ENCODE results near the gene ADGRG3. TPM values are rescaled to one million over a fixed set of nuclear protein-coding genes. Genes with fewer than 3 reads are reported as not detected.

Gene ADGRG3
- total and polyA plus RNA-seq, 9 of the 15 experiments (the other 6 are each of a cell fraction or from before 2014, with no cell fraction given), result 0.09 to 0.52 (median 0.14) TPM; not detected in 3

DNA sequence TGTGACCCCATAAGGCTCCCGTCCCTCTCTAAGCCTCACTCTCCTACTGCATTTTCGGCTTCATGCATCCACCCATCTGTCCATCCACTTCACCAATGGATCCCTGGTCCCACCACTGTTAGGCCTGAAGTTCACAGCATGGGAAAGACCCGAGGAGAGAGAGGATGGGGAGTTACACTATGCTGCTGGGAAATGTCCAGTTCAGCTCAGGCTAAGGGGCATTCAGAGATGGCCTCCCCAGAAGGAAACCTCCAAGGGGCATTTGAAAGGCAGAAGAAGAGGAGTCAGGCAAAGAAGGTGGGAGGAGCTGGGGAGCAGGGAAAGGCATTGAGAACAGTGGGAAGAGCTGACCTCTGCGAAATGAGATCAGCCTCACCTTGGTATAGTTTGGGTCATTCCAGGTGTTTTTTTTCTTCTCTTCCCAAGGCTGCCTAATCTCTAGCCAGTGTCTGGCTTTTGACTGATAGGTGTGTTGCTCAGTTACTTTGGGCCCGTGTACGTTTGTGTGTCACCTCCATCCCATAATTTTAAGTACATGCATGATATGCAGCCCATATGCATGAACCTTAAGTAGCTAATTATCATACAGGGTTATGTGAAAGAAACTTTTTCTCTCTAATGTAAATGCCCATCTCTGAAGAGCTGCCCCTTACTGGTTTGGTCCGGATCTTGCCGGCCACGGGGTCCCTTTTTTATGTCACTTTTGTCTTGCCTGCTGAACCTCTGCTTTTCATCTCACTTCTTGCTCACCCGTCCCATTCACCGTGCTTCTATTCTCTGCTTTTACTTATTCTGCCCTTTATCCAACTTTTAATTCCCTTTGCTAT is 14.9 kb downstream of the ADGRG3 start (continued):
- no peak; a peak in 2 of 4 replicates for TF ChIP-seq MAZ (CRISPR knock-in tag; conservative IDR thresholded peaks at IDR 0.05 in 1 of 2, IDR thresholded peaks at IDR 0.05 in 1 of 2)
- TF ChIP-seq TAF9B (IDR thresholded peaks at IDR 0.05; ENCODE audit: partially characterized antibody), result no peak
- TF ChIP-seq RBM39 (optimal IDR thresholded peaks at IDR 0.05; ENCODE audit: low read depth, low read length), result peak; percentile 92
- TF ChIP-seq ZNF224 (CRISPR knock-in tag; IDR thresholded peaks at IDR 0.05), result no peak
- TF ChIP-seq, protein P1, sequence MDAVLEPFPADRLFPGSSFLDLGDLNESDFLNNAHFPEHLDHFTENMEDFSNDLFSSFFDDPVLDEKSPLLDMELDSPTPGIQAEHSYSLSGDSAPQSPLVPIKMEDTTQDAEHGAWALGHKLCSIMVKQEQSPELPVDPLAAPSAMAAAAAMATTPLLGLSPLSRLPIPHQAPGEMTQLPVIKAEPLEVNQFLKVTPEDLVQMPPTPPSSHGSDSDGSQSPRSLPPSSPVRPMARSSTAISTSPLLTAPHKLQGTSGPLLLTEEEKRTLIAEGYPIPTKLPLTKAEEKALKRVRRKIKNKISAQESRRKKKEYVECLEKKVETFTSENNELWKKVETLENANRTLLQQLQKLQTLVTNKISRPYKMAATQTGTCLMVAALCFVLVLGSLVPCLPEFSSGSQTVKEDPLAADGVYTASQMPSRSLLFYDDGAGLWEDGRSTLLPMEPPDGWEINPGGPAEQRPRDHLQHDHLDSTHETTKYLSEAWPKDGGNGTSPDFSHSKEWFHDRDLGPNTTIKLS (IDR thresholded peaks at IDR 0.05; ENCODE audit: borderline replicate concordance, low read depth), result no peak
- no peak for TF ChIP-seq ZNF407 (IDR thresholded peaks at IDR 0.05; ENCODE audit: low read depth)
- TF ChIP-seq ZBTB2 (IDR thresholded peaks at IDR 0.05), result no peak
- TF ChIP-seq JUNB (CRISPR knock-in tag; conservative IDR thresholded peaks at IDR 0.05), result no peak
- no peak for TF ChIP-seq ATF3 (IDR thresholded peaks at IDR 0.05)
- no peak for TF ChIP-seq ATF3 (CRISPR knock-in tag; conservative IDR thresholded peaks at IDR 0.05)
- TF ChIP-seq ZNF24 (IDR thresholded peaks at IDR 0.05), result no peak
- 0 out of 2 replicates have a peak, but pooled peaks have one; percentile 8 for TF ChIP-seq TAL1 (IDR thresholded peaks at IDR 0.05)
- TF ChIP-seq ELF4 (CRISPR knock-in tag; IDR thresholded peaks at IDR 0.05), result peak; percentile 91
- TF ChIP-seq ZNF444 (CRISPR knock-in tag; IDR thresholded peaks at IDR 0.05), result no peak
- TF ChIP-seq LEF1 (IDR thresholded peaks at IDR 0.05), result no peak
